GM23338 (cell line): ENCODE measurements around the gene PTPRS. TPM values are rescaled to one million over a fixed set of nuclear protein-coding genes. Genes with fewer than 3 reads are reported as not detected.

ENCODE experiments used
- ATAC-seq: fragments of 200-7000 bp; cut with Tn5 transposase; 3 replicates; pipeline ENCODE4 v1.9.1; 2020
- DNase-seq: peaks from one replicate; pipeline ENCODE4 v3.0.0-alpha.2; 2015; ENCODE audit warnings: low spot score
- H2AFZ ChIP-seq: fragments of 200-600 bp; sonication (generic); 2 replicates; pipeline ENCODE4 v1.8.0; 2016; ENCODE audit warnings: antibody characterized with exemption, mild to moderate bottlenecking, moderate library complexity
- H3F3A ChIP-seq: fragments of 200-600 bp; sonication (generic); replicated peaks from 2 replicates; pipeline ENCODE4 v1.8.0; 2017; ENCODE audit warnings: antibody characterized with exemption, mixed run types, low read depth
- H3K27ac ChIP-seq: fragments of 200-600 bp; sonication (generic); 2 replicates; pipeline ENCODE4 v1.6.1; 2016; ENCODE audit warnings: low read depth
- H3K27me3 ChIP-seq: fragments of 200-600 bp; sonication (generic); 2 replicates; pipeline ENCODE4 v1.8.0; 2016; ENCODE audit warnings: mild to moderate bottlenecking, mixed run types, moderate library complexity; ENCODE audit not compliant: insufficient read depth
- H3K36me3 ChIP-seq: fragments of 200-600 bp; sonication (generic); 2 replicates; pipeline ENCODE4 v1.8.0; 2016; ENCODE audit warnings: mild to moderate bottlenecking; ENCODE audit not compliant: insufficient read depth
- H3K4me1 ChIP-seq: fragments of 200-600 bp; sonication (generic); 2 replicates; pipeline ENCODE4 v1.8.0; 2016; ENCODE audit warnings: mild to moderate bottlenecking, moderate library complexity; ENCODE audit not compliant: insufficient read depth
- H3K4me2 ChIP-seq: fragments of 200-600 bp; sonication (generic); 2 replicates; pipeline ENCODE4 v1.7.1; 2017; ENCODE audit warnings: mixed run types
- H3K4me3 ChIP-seq: fragments of 200-600 bp; sonication (generic); 2 replicates; pipeline ENCODE4 v1.6.1; 2016; ENCODE audit warnings: mixed run types
- H3K79me2 ChIP-seq: fragments of 200-600 bp; sonication (generic); replicated peaks from 2 replicates; pipeline ENCODE4 v1.8.0; 2017; ENCODE audit warnings: mild to moderate bottlenecking; ENCODE audit not compliant: insufficient read depth
- H3K9me2 ChIP-seq: fragments of 200-600 bp; sonication (generic); 2 replicates; pipeline ENCODE4 v1.8.0; 2017; ENCODE audit not compliant: insufficient read depth
- H4K20me1 ChIP-seq: fragments of 200-600 bp; sonication (generic); replicated peaks from 2 replicates; pipeline ENCODE4 v1.8.0; 2017; ENCODE audit warnings: mild to moderate bottlenecking; ENCODE audit not compliant: insufficient read depth
- H3K27ac Mint-ChIP-seq: 2 replicates; pipeline ENCODE4 v1.8.0; 2020; ENCODE audit warnings: inconsistent platforms, mild to moderate bottlenecking, moderate library complexity, mixed read lengths
- H3K27me3 Mint-ChIP-seq: 3 replicates; pipeline ENCODE4 v1.8.0; 2022; ENCODE audit warnings: low read depth, mild to moderate bottlenecking, moderate library complexity, mixed read lengths, inconsistent platforms; ENCODE audit not compliant: insufficient read depth, poor library complexity
- H3K36me3 Mint-ChIP-seq: 3 replicates; pipeline ENCODE4 v1.8.0; 2021; ENCODE audit warnings: low read depth, mild to moderate bottlenecking, inconsistent platforms, moderate library complexity, mixed read lengths
- H3K4me1 Mint-ChIP-seq: 3 replicates; pipeline ENCODE4 v1.8.0; 2020; ENCODE audit warnings: mild to moderate bottlenecking, inconsistent platforms, mixed read lengths
- H3K4me3 Mint-ChIP-seq: 3 replicates; pipeline ENCODE4 v1.8.0; 2021; ENCODE audit warnings: moderate library complexity, mild to moderate bottlenecking, inconsistent platforms, mixed read lengths
- H3K9me3 Mint-ChIP-seq: 3 replicates; pipeline ENCODE4 v1.8.0; 2020; ENCODE audit warnings: moderate library complexity, mild to moderate bottlenecking, inconsistent platforms, mixed read lengths
- CTCF ChIP-seq, 2 experiments: fragments of 200-600 bp in 1 of 2; sonication (generic) in 1 of 2; conservative IDR thresholded peaks; 2 replicates each; pipeline versions ENCODE4 v1.5.1 to v1.6.1; 2016 to 2017; ENCODE audit warnings: antibody characterized with exemption in 2 of 2, low read depth in 2 of 2, mild to moderate bottlenecking in 2 of 2, moderate library complexity in 1 of 2
- ETS1 ChIP-seq: IDR thresholded peaks from 2 replicates; pipeline ENCODE4 v1.6.1; 2016; ENCODE audit warnings: antibody characterized with exemption
- JUNB ChIP-seq: IDR thresholded peaks from one replicate; pipeline ENCODE4 v1.6.1; 2016; ENCODE audit warnings: antibody characterized with exemption; ENCODE audit not compliant: unreplicated experiment
- REST ChIP-seq: IDR thresholded peaks from one replicate; pipeline ENCODE4 v1.6.1; 2018; ENCODE audit warnings: antibody characterized with exemption; ENCODE audit not compliant: unreplicated experiment
- STAT1 ChIP-seq: IDR thresholded peaks from one replicate; pipeline ENCODE4 v1.6.1; 2016; ENCODE audit warnings: antibody characterized with exemption; ENCODE audit not compliant: unreplicated experiment
- ZNF114 ChIP-seq: fragments of 250-450 bp; sonication (Bioruptor Pico); IDR thresholded peaks from 2 replicates; pipeline ENCODE4 v1.5.0; 2020; ENCODE audit warnings: mild to moderate bottlenecking, moderate library complexity
- ZNF331 ChIP-seq: fragments of 250-450 bp; sonication (Bioruptor Pico); IDR thresholded peaks from 2 replicates; pipeline ENCODE4 v1.5.0; 2020; ENCODE audit warnings: low read depth, mild to moderate bottlenecking, moderate library complexity
- ZNF462 ChIP-seq: fragments of 250-450 bp; sonication (Bioruptor Pico); IDR thresholded peaks from 2 replicates; pipeline ENCODE4 v1.5.0; 2020; ENCODE audit warnings: mild to moderate bottlenecking, moderate library complexity
- polyA plus RNA-seq: library from polyadenylated mRNA; unstranded; fragments of >200 nt; fragmentation: Nextera tagmentation; extraction: Ambion mirVana; gene quantifications from 2 replicates; pipeline ENCODE4 v1.2.1, GENCODE V29; 2016
- total RNA-seq: library from RNA; depleted of rRNA; stranded (reverse); fragments of >200 nt; shearing (Covaris generic); gene quantifications from 2 replicates; pipeline ENCODE4 v1.2.3, GENCODE V29; 2014

PTPRS gene
- total and polyA plus RNA-seq, 2 experiments from 2014 or later, result 20.7 to 290 TPM

- Histone ChIP-seq H3F3A (no peaks in the 10 kb centered on the region), H2AFZ (no peak overlapping the region), H3K27ac (no peak overlapping the region), H3K4me3 (no peak overlapping the region), H4K20me1 (peaks cover 66% of the 10 kb centered on the region), H3K4me2 (no peak overlapping the region), H3K36me3 (no peaks in the 10 kb centered on the region), H3K27me3 (no peaks in the 10 kb centered on the region), H3K79me2 (peaks cover 99% of the 10 kb centered on the region), H3K4me1 (peaks cover 2% of the 10 kb centered on the region; the same call in 1 of the 2 replicates), H3K9me2 (no peaks in the 10 kb centered on the region)
- peaks cover 10% of the 10 kb centered on the region for H3K4me1 Mint-ChIP-seq
- no peak for DNase-seq
- TF ChIP-seq ETS1 (no peak), JUNB (no peak), STAT1 (no peak), ZNF114 (CRISPR knock-in tag) (no peak), REST (no peak)
- peaks cover 3% of the 10 kb centered on the region for H3K27me3 Mint-ChIP-seq
- H3K27ac Mint-ChIP-seq, result no peak overlapping the region
- H3K9me3 Mint-ChIP-seq, result no peaks in the 10 kb centered on the region
- H3K36me3 Mint-ChIP-seq, result peaks cover 24% of the 10 kb centered on the region
- no peak overlapping the region for H3K4me3 Mint-ChIP-seq
- no peak for ATAC-seq
Observed at GRCh38 chr19:5330307-5330720, 10.3 kb downstream of the PTPRS start.

- H3K36me3 Mint-ChIP-seq, result peaks cover 33% of the 10 kb centered on the region
- Histone ChIP-seq H3K9me2 (no peaks in the 10 kb centered on the region), H3K27me3 (no peaks in the 10 kb centered on the region), H3K36me3 (no peaks in the 10 kb centered on the region), H2AFZ (no peak overlapping the region), H3K4me1 (no peaks in the 10 kb centered on the region), H3F3A (no peaks in the 10 kb centered on the region), H4K20me1 (peaks cover 60% of the 10 kb centered on the region), H3K79me2 (peaks cover 98% of the 10 kb centered on the region), H3K4me2 (no peak overlapping the region), H3K27ac (no peak overlapping the region), H3K4me3 (no peak overlapping the region)
- H3K9me3 Mint-ChIP-seq, result no peaks in the 10 kb centered on the region
- H3K4me3 Mint-ChIP-seq, result no peak overlapping the region
- H3K4me1 Mint-ChIP-seq, result peaks cover 8% of the 10 kb centered on the region
- DNase-seq (no peak), ATAC-seq (no peak)
- H3K27me3 Mint-ChIP-seq, result peaks cover 1% of the 10 kb centered on the region
- peak overlapping the region; percentile 34; the same call in 1 of the 2 replicates for H3K27ac Mint-ChIP-seq
- no peak for TF ChIP-seq CTCF (conservative IDR thresholded peaks at IDR 0.05; ENCODE audit: low read depth in 2 of 2)
- no peak for TF ChIP-seq ETS1
- TF ChIP-seq ZNF462 (CRISPR knock-in tag), result no peak
- no peak for TF ChIP-seq ZNF331 (CRISPR knock-in tag)
Observed at GRCh38 chr19:5329141-5329540, 11.5 kb downstream of the PTPRS start.
